GM23248 (cell line): ENCODE results near the gene P2RY4. TPM values are rescaled to one million over a fixed set of nuclear protein-coding genes. Genes with fewer than 3 reads are reported as not detected.
A peak's percentile ranks its signal among the peaks of the same experiment; 100 is the strongest.
"Not testable (repeated sequence)": the region's sequence is repeated elsewhere in the genome, so short reads cannot be mapped to it uniquely, and the experiment has no call there.

Experiments used
- DNase-seq: peaks from one replicate; pipeline ENCODE4 v3.0.0-alpha.2; 2015
- H2AFZ ChIP-seq: fragments of 200-600 bp; sonication (generic); 2 replicates; pipeline ENCODE4 v1.6.1; 2016; ENCODE audit warnings: antibody characterized with exemption
- H3F3A ChIP-seq: fragments of 200-600 bp; sonication (generic); 2 replicates; pipeline ENCODE4 v1.6.1; 2016; ENCODE audit warnings: mild to moderate bottlenecking, antibody characterized with exemption, mixed run types; ENCODE audit not compliant: insufficient read depth
- H3K27ac ChIP-seq: fragments of 200-600 bp; sonication (generic); 2 replicates; pipeline ENCODE4 v1.5.1; 2016; ENCODE audit warnings: mild to moderate bottlenecking
- H3K27me3 ChIP-seq: fragments of 200-600 bp; sonication (generic); replicated peaks from 2 replicates; pipeline ENCODE4 v1.6.1; 2016; ENCODE audit warnings: mild to moderate bottlenecking; ENCODE audit not compliant: insufficient read depth
- H3K36me3 ChIP-seq: fragments of 200-600 bp; sonication (generic); 2 replicates; pipeline ENCODE4 v1.6.1; 2016; ENCODE audit warnings: low read depth, mild to moderate bottlenecking
- H3K4me1 ChIP-seq: fragments of 200-600 bp; sonication (generic); 2 replicates; pipeline ENCODE4 v1.6.1; 2016; ENCODE audit warnings: mild to moderate bottlenecking; ENCODE audit not compliant: insufficient read depth
- H3K4me2 ChIP-seq: fragments of 200-600 bp; sonication (generic); one replicate; pipeline ENCODE4 v1.6.1; 2016; ENCODE audit warnings: mild to moderate bottlenecking; ENCODE audit not compliant: unreplicated experiment
- H3K4me3 ChIP-seq: fragments of 200-600 bp; sonication (generic); 2 replicates; pipeline ENCODE4 v1.5.1; 2016; ENCODE audit warnings: mild to moderate bottlenecking
- H3K79me2 ChIP-seq: fragments of 200-600 bp; sonication (generic); 2 replicates; pipeline ENCODE4 v1.6.1; 2016; ENCODE audit warnings: mild to moderate bottlenecking; ENCODE audit not compliant: insufficient read depth
- H3K9ac ChIP-seq: fragments of 200-600 bp; sonication (generic); 2 replicates; pipeline ENCODE4 v1.6.1; 2016; ENCODE audit warnings: mild to moderate bottlenecking
- H3K9me2 ChIP-seq: fragments of 200-600 bp; sonication (generic); 2 replicates; pipeline ENCODE4 v1.6.1; 2016; ENCODE audit warnings: mixed run types, mild to moderate bottlenecking, moderate library complexity; ENCODE audit not compliant: insufficient read depth
- H3K9me3 ChIP-seq: fragments of 200-600 bp; sonication (generic); one replicate; pipeline ENCODE4 v1.6.1; 2017; ENCODE audit warnings: low read depth
- H4K20me1 ChIP-seq: fragments of 200-600 bp; sonication (generic); 2 replicates; pipeline ENCODE4 v1.6.0; 2016; ENCODE audit not compliant: insufficient read depth
- EZH2 ChIP-seq: fragments of 200-600 bp; sonication (generic); IDR thresholded peaks from 2 replicates; pipeline ENCODE4 v1.6.1; 2018; ENCODE audit warnings: antibody characterized with exemption, mild to moderate bottlenecking; ENCODE audit not compliant: insufficient read depth, poor library complexity, severe bottlenecking
- EZH2phosphoT487 ChIP-seq: fragments of 200-600 bp; sonication (generic); IDR thresholded peaks from 2 replicates; pipeline ENCODE4 v1.6.1; 2018; ENCODE audit warnings: antibody characterized with exemption, moderate library complexity, mild to moderate bottlenecking, low read depth; ENCODE audit not compliant: insufficient read depth
- WGBS, 2 experiments: methylation state at CpG; one replicate each; pipeline ENCODE4 v1.1.6; 2015 to 2017; ENCODE audit warnings: low lambda C conversion rate in 2 of 2, low coverage in 1 of 2; ENCODE audit errors: missing lambda C conversion rate in 2 of 2; 5-methylcytosine and 5-hydroxymethylcytosine counted together
- in situ Hi-C: fragments of 300-500 bp; cut with MboI; formaldehyde crosslinking; loops from 2 replicates; pipeline ENCODE4 v1.15.0; 2020
- polyA plus RNA-seq: library from polyadenylated mRNA; unstranded; fragments of >200 nt; fragmentation: Nextera tagmentation; extraction: Ambion mirVana; gene quantifications from 2 replicates; pipeline ENCODE4 v1.2.1, GENCODE V29; 2016
- total RNA-seq: library from RNA; depleted of rRNA; stranded (reverse); fragments of >200 nt; shearing (Covaris generic); gene quantifications from 2 replicates; pipeline ENCODE4 v1.2.3, GENCODE V29; 2014

P2RY4 gene
- total and polyA plus RNA-seq, 2 experiments from 2014 or later: not detected

DNA sequence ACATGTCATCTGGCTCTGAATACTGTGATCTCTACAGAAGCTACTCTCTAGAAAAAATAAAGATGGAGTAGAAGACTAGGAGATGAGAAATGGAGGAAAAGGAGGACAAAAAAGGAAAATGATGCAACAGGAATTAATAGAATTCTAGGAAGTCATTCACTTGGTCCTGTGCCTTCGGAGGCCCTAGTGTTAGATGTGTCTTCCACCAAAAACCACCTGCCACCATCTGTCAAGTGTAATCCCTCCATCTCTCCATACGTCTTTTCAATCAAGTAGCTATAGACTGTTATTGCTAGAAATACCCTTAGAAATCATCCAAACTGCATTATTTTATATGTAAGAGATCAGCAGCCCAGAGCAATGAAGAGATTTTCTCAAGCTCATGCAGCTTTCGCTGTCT, 19.1 kb upstream of the P2RY4 start:
- Histone ChIP-seq H3K4me3 (no peak overlapping the region), H3K9me3 (no peaks in the 10 kb centered on the region), H4K20me1 (no peaks in the 10 kb centered on the region), H3F3A (no peaks in the 10 kb centered on the region), H3K27ac (no peak overlapping the region), H3K4me1 (no peaks in the 10 kb centered on the region), H3K9me2 (no peaks in the 10 kb centered on the region), H3K79me2 (no peaks in the 10 kb centered on the region), H3K36me3 (no peaks in the 10 kb centered on the region), H3K4me2 (no peak overlapping the region), H3K9ac (no peak overlapping the region), H3K27me3 (no peaks in the 10 kb centered on the region), H2AFZ (no peak overlapping the region)
- in situ Hi-C loops: no loop called here
- no peak for DNase-seq
- TF ChIP-seq EZH2phosphoT487 (no peak), EZH2 (no peak)
- WGBS, 2 experiments: 88 to 99% methylated on average over 3 of the region's 3 CpGs

DNA sequence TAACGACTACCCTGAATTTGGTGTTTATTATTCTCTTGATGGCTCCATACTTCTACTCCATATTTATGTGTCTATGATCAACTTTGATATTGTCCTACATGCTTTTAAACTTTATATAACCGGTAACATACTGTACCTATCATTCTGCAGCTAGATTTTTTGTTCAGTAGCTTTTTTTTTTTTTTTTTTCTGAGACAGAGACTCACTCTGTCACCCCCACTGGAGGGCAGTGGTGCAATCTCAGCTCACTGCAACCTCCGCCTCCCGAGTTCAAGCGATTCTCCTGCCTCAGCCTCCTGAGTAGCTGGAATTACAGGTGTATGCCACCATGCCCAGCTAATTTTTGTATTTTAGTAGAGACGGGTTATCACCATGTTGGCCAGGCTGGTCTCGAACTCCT, 14.0 kb upstream of the P2RY4 start:
- WGBS, 2 experiments: 81 to 90% methylated on average over 7 of the region's 7 CpGs
- not testable (repeated sequence) for H3K9me3 ChIP-seq

DNA sequence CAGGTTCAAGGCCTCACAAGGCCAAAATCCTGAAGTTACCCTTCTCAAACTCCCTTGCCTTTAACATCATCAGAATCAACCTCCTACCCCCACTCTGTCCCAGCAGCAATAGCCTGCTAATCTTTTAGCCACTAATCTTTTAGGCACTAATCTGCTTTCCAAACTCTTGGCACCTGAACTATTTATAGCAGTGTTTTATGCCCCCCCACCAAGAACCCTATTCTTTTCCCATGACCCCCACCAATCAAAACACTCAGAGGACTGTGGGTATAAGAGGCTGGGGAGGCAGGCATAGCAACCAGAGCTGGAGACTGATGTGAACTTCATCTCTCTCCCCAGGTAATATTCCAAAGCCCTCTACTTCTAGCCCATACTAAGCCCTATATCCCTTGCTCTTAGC, 8.0 kb upstream of the P2RY4 start, which contains the start of gene ARR3:
Gene ARR3 (plus strand): TSS at position 301 of the 400 bp plus-strand sequence. CDS start 1,052 bp downstream, outside the sequence.
- H3K4me3 ChIP-seq: no peak within 1 kb of the TSS
- in situ Hi-C loops: no loop called here
- no peak for DNase-seq
- H3K36me3 ChIP-seq: no peaks in the 10 kb centered on the region
- no peaks in the 10 kb centered on the region for H3K9me2 ChIP-seq
- H2AFZ ChIP-seq: no peak within 1 kb of the TSS
- no peaks in the 10 kb centered on the region for H3K9me3 ChIP-seq
- no peaks in the 10 kb centered on the region for H3K79me2 ChIP-seq
- H3F3A ChIP-seq: no peaks in the 10 kb centered on the region
- H3K4me1 ChIP-seq: no peaks in the 10 kb centered on the region
- H3K27me3 ChIP-seq: no peaks in the 10 kb centered on the region
- H3K9ac ChIP-seq: no peak within 1 kb of the TSS
- no peaks in the 10 kb centered on the region for H4K20me1 ChIP-seq
- TF ChIP-seq EZH2phosphoT487 (no peak), EZH2 (no peak)
- no peak within 1 kb of the TSS for H3K27ac ChIP-seq
- H3K4me2 ChIP-seq: no peak within 1 kb of the TSS

More for the DNA sequence above, 14.0 kb upstream of the P2RY4 start:
- H3K79me2 ChIP-seq, DNase-seq, H3K4me1 ChIP-seq, H2AFZ ChIP-seq, H3K9ac ChIP-seq, H3F3A ChIP-seq, H3K4me3 ChIP-seq, H3K27me3 ChIP-seq, H3K36me3 ChIP-seq, H4K20me1 ChIP-seq, H3K9me2 ChIP-seq, H3K27ac ChIP-seq, in situ Hi-C loops, H3K4me2 ChIP-seq: not testable (repeated sequence)

DNA sequence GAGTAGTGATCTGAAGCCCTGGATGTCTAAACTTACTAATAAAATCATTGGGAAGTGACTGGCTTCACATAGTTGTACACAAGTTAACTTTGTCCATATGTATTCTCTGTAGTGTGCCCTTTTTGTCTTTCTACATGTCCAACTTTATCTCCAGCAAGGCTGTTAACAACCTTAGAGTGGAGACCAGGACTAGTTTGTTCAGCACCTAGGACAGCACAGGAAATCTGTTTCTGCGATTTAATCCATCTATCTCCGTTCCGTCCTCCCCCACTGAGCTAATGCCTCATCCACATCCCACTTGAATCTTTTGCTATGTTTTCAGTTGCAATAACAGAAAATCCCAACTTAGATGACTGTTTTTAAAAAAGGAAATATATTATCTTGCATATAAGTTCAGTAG, 4.8 kb upstream of the P2RY4 start:
- Histone ChIP-seq H3K79me2 (no peaks in the 10 kb centered on the region), H3K4me2 (no peak overlapping the region), H4K20me1 (no peaks in the 10 kb centered on the region), H3K27me3 (no peaks in the 10 kb centered on the region), H3K9ac (no peak overlapping the region), H3K27ac (no peak overlapping the region), H2AFZ (no peak overlapping the region), H3K9me2 (no peaks in the 10 kb centered on the region), H3K4me3 (no peak overlapping the region), H3K36me3 (no peaks in the 10 kb centered on the region), H3F3A (no peaks in the 10 kb centered on the region), H3K9me3 (no peaks in the 10 kb centered on the region), H3K4me1 (no peaks in the 10 kb centered on the region)
- WGBS, 2 experiments: 45 to 46% methylated on average over 3 of the region's 3 CpGs
- in situ Hi-C loops: no loop called here
- no peak for TF ChIP-seq EZH2phosphoT487
- TF ChIP-seq EZH2: no peak
- DNase-seq: no peak

DNA sequence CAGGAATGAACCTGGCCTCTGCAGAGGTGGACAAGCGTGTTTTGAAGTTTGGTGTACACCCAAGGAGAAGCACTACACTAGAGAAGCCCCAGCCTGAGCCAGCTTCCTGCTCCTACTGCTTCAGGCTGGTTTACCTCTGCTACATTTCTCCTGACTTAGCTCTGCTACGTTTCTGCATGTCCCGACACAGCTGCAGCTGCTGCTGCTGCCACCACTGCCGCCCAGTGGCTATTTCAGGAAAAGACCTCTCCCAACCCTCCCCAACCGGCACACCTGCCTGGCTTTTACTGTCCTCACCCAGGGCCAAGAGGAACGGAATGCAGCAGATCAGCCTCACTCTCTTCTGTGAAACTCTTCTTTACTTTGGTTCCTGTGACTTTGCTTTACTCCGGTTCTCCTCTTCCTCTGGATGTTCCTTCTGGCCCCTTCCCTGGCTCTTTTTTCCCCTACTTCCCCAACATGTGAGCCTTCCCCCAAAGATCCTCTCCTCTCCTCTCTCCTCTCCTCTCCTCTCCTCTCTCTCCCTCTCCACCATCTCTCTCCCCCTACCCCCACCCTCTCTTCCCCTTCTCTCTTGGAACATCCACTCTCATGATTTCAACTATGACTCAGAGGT, 3.1 kb upstream of the P2RY4 start:
- H3K79me2 ChIP-seq: no peaks in the 10 kb centered on the region
- H2AFZ ChIP-seq: no peak overlapping the region
- no peaks in the 10 kb centered on the region for H3K27me3 ChIP-seq
- 13 to 60% methylated on average over 2 to 7 of the region's 7 CpGs for WGBS, 2 experiments
- peak; percentile 61 for DNase-seq
- TF ChIP-seq EZH2 (no peak), EZH2phosphoT487 (no peak)
- H3K4me2 ChIP-seq: no peak overlapping the region
- no peaks in the 10 kb centered on the region for H3K36me3 ChIP-seq
- H3K9me2 ChIP-seq: no peaks in the 10 kb centered on the region
- in situ Hi-C loops: no loop called here
- no peaks in the 10 kb centered on the region for H3K9me3 ChIP-seq
- H3K9ac ChIP-seq: no peak overlapping the region
- H3K4me3 ChIP-seq: no peak overlapping the region
- no peaks in the 10 kb centered on the region for H4K20me1 ChIP-seq
- H3K27ac ChIP-seq: no peak overlapping the region
- no peaks in the 10 kb centered on the region for H3K4me1 ChIP-seq
- H3F3A ChIP-seq: no peaks in the 10 kb centered on the region
